Measurements from ENCODE around the gene TAGLN2.
A peak's percentile ranks its signal among the peaks of the same experiment; 100 is the strongest.

TAGLN2 gene

DNA sequence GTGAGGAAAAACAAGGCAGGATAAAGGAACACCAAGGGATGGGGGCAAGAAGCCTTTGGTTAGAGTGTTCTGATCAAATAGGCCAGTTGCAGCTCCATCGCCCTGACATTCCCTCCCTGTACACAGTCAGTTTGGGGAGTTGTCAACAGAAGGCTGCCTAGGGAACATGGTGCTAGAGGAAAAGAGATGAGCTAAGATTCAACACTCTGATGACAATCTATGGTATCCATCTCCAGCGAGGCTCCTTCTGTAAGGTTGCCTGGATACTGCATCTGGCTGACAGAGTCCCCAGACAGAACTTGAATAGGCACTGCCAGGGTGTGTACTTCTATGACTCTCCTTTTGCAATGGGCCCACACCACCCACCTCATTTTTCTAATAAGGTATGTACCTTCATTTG is 40.0 kb upstream of the TAGLN2 start:
- TF ChIP-seq, protein P1, sequence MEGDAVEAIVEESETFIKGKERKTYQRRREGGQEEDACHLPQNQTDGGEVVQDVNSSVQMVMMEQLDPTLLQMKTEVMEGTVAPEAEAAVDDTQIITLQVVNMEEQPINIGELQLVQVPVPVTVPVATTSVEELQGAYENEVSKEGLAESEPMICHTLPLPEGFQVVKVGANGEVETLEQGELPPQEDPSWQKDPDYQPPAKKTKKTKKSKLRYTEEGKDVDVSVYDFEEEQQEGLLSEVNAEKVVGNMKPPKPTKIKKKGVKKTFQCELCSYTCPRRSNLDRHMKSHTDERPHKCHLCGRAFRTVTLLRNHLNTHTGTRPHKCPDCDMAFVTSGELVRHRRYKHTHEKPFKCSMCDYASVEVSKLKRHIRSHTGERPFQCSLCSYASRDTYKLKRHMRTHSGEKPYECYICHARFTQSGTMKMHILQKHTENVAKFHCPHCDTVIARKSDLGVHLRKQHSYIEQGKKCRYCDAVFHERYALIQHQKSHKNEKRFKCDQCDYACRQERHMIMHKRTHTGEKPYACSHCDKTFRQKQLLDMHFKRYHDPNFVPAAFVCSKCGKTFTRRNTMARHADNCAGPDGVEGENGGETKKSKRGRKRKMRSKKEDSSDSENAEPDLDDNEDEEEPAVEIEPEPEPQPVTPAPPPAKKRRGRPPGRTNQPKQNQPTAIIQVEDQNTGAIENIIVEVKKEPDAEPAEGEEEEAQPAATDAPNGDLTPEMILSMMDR (conservative IDR thresholded peaks at IDR 0.05; ENCODE audit: low read length), result no peak
- H3K4me3 ChIP-seq (ENCODE audit: low read length), result no peak overlapping the region
- DNase-seq (ENCODE audit: low read depth), result no peak

DNA sequence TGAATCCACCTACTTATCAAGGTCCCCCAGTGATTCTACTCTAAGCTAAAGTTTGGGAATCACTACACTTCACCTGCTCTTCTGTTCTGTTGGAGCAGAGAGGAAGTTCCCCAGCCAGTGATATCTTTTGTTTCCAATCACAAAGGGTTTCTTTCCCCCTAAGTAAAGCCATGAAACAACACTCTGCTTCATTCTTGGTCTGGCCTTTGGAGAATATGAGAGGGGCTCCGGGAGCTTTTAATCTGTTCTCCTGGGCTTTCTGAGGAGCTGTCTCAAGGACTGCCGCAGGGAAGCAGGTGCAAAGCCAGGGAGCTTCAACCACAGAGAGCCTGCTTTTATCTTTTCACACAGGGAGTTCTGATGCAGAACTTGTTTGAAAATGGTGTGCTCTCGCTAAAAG is 38.8 kb upstream of the TAGLN2 start:
- TF ChIP-seq, protein P1 (conservative IDR thresholded peaks at IDR 0.05; ENCODE audit: low read length), result no peak
- H3K4me3 ChIP-seq (ENCODE audit: low read length), result no peak overlapping the region
- no peak for DNase-seq (ENCODE audit: low read depth)

DNA sequence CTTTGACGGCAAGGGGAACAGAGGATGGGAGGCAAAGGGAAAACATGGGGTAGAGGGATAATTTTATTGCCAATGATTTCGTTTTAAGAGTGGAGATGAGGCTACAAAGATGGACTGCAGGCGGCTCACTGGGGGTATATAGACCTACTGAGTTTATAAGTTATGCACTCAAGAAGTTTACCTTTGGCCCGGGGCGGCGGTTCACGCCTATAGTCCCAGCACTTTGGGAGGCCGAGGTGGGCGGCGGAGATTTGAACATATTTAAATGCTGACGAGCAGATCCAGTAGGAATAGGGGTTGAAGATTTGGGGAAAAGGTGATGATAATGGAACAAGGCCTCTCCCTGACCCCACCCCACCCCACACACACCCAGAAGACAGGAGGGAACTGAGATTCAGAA is 36.9 kb upstream of the TAGLN2 start:
- peak overlapping the region; percentile 72 for H3K4me3 ChIP-seq (ENCODE audit: low read length)
- no peak for DNase-seq (ENCODE audit: low read depth)
- TF ChIP-seq, protein P1 (conservative IDR thresholded peaks at IDR 0.05; ENCODE audit: low read length), result no peak

DNA sequence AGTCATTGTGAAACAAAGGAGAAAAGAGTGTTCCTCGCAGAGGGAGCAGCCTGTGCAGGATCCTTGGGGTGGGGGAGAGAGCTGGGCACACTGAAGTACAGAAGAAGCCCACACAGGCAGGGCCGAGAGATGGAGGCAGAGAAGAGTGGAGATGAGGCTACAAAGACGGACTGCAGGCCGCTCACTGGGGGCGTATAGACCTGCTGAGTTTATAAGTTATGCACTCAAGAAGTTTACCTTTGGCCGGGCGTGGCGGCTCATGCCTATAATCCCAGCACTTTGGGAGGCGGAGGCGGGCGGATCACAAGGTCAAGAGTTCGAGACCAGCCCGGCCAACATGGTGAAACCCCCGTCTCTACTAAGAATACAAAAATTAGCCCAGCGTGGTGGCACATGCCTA is 36.3 kb upstream of the TAGLN2 start:
- TF ChIP-seq, protein P1 (conservative IDR thresholded peaks at IDR 0.05; ENCODE audit: low read length), result no peak
- no peak for DNase-seq (ENCODE audit: low read depth)
- peak overlapping the region; percentile 72 for H3K4me3 ChIP-seq (ENCODE audit: low read length)

DNA sequence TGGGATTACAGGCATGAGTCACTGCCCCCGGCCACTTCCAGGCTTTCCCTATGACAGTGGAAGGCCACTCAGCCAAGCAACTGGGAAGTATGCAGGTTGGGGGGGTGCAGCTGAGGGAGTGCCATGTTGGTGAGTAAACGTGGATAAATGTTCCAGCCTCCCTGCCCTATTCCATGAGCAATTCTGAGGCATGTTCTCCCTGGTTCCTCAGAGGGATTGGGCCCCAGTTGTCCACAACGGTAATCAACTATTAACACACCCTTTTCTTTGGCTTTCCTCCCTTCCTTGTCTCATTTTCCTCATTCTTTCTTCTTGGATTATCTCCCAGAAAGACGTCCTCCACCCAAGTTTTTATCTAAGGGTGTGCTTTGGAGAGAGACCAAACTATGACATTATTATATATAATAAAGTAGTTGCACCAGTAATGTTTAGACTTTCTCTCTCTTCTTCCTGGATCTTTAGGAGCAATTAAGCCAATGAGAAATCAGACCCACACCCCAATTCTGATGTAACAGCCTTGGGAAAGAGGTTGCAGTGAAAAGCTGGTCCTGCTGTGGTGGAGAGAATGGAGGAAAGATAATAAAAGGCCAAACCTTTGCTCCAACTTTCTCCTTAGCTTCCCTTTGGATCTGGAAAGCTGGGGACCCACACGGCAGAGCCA is 35.5 kb upstream of the TAGLN2 start:
- TF ChIP-seq, protein P1 (conservative IDR thresholded peaks at IDR 0.05; ENCODE audit: low read length), result no peak
- DNase-seq (ENCODE audit: low read depth), result peak; percentile 95
- peak overlapping the region; percentile 72 for H3K4me3 ChIP-seq (ENCODE audit: low read length)

DNA sequence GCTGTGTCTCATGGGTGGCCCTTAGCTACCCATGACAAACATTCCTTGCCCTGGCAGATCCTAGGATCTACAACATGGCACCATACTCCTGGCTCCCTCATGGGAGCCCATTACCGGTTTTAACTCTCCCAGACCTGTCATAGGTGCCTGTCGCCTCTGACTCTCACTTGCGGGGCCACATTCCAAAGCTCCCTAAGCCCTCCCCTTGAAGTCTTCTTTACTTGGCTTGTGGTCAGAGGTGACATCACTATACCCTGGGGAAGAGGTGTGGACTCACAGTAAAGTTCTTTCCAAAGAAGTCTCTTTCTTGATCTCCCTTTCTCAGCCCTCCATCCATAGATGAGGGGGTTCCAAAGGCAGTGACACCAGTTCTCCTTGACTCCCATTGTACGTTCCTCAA is 34.1 kb upstream of the TAGLN2 start:
- peak; percentile 18 for DNase-seq (ENCODE audit: low read depth)
- no peak overlapping the region for H3K4me3 ChIP-seq (ENCODE audit: low read length)

More for the DNA sequence above, 34.1 kb upstream of the TAGLN2 start:
- TF ChIP-seq, protein P1 (conservative IDR thresholded peaks at IDR 0.05; ENCODE audit: low read length), result no peak
